Jurkat, Clone E6-1 (cell line): ENCODE data around the gene TP53I11.
A peak's percentile ranks its signal among the peaks of the same experiment; 100 is the strongest.

ENCODE experiments used
- DNase-seq: peaks from one replicate; pipeline ENCODE4 v3.0.0-alpha.2; 2011; ENCODE audit warnings: low read depth, low spot score
- H3K4me3 ChIP-seq: 2 replicates; pipeline ENCODE4 v1.5.1; 2011; ENCODE audit warnings: mild to moderate bottlenecking, low read length, control low read depth, moderate library complexity

TP53I11 gene

GRCh38 chr11:44979543-44980399 is 29.1 kb upstream of the TP53I11 start:
- DNase-seq = no peak

GRCh38 chr11:44978961-44979331 is 28.3 kb upstream of the TP53I11 start:
- no peak overlapping the region for H3K4me3 ChIP-seq
- DNase-seq = no peak

More at GRCh38 chr11:44979543-44980399, 29.1 kb upstream of the TP53I11 start:
- no peak overlapping the region for H3K4me3 ChIP-seq

- DNase-seq = no peak
- no peak overlapping the region for H3K4me3 ChIP-seq
These were observed 27.7 kb upstream of the TP53I11 start for GRCh38 chr11:44978274-44978960.

- peak; percentile 33 for DNase-seq
- H3K4me3 ChIP-seq = no peak overlapping the region
These were observed 26.9 kb upstream of the TP53I11 start for GRCh38 chr11:44977493-44977984.

GRCh38 chr11:44976576-44976975 is 25.9 kb upstream of the TP53I11 start:
- no peak overlapping the region for H3K4me3 ChIP-seq
- DNase-seq = no peak

GRCh38 chr11:44974402-44975000 is 23.8 kb upstream of the TP53I11 start:
- no peak for DNase-seq

GRCh38 chr11:44973632-44974401 is 23.1 kb upstream of the TP53I11 start:
- DNase-seq = no peak
- no peak overlapping the region for H3K4me3 ChIP-seq

More at GRCh38 chr11:44974402-44975000, 23.8 kb upstream of the TP53I11 start:
- H3K4me3 ChIP-seq = no peak overlapping the region

GRCh38 chr11:44972746-44973435 is 22.2 kb upstream of the TP53I11 start:
- no peak overlapping the region for H3K4me3 ChIP-seq
- no peak for DNase-seq

- no peak overlapping the region for H3K4me3 ChIP-seq
- DNase-seq = no peak
These were observed 20.5 kb upstream of the TP53I11 start for GRCh38 chr11:44971185-44971584.

- no peak for DNase-seq
These were observed 19.6 kb upstream of the TP53I11 start for GRCh38 chr11:44970293-44970692.

GRCh38 chr11:44969651-44970252 is 19.1 kb upstream of the TP53I11 start:
- H3K4me3 ChIP-seq = no peak overlapping the region
- DNase-seq = no peak

More at GRCh38 chr11:44970293-44970692, 19.6 kb upstream of the TP53I11 start:
- H3K4me3 ChIP-seq = no peak overlapping the region

- no peak for DNase-seq
- no peak overlapping the region for H3K4me3 ChIP-seq
These were observed 17.8 kb upstream of the TP53I11 start for GRCh38 chr11:44968510-44968909.

- H3K4me3 ChIP-seq = no peak overlapping the region
- no peak for DNase-seq
These were observed 17.3 kb upstream of the TP53I11 start for GRCh38 chr11:44967930-44968496.

GRCh38 chr11:44966694-44967093 is 16.0 kb upstream of the TP53I11 start:
- no peak overlapping the region for H3K4me3 ChIP-seq
- no peak for DNase-seq

- DNase-seq = no peak
- H3K4me3 ChIP-seq = no peak overlapping the region
These were observed 14.0 kb upstream of the TP53I11 start for GRCh38 chr11:44964526-44965209.

GRCh38 chr11:44963948-44964347 is 13.3 kb upstream of the TP53I11 start:
- H3K4me3 ChIP-seq = no peak overlapping the region
- no peak for DNase-seq

- DNase-seq = no peak
- H3K4me3 ChIP-seq = no peak overlapping the region
These were observed 12.5 kb upstream of the TP53I11 start for GRCh38 chr11:44963136-44963535.
